Natural killer cell (primary cell): Measurements from ENCODE around the gene ARHGEF6. TPM values are rescaled to one million over a fixed set of nuclear protein-coding genes. Genes with fewer than 3 reads are reported as not detected.

Source experiments
- ATAC-seq, 3 donors: fragments of 150-1000 bp in 2 of 3; fragments of 200-7000 bp in 1 of 3; cut with Tn5 transposase; 1 replicate in 1 of 3; 2 replicates in 2 of 3; pipeline ENCODE4 v1.10.0; 2021; ENCODE audit warnings: mild to moderate bottlenecking in 2 of 3, moderate library complexity in 2 of 3
- DNase-seq, 2 donors: peaks; one replicate each; pipeline versions ENCODE4 v3.0.0 to v3.0.0-alpha.2; 2013 to 2021; ENCODE audit warnings: mixed read lengths in 1 of 2
- H3K27ac ChIP-seq: one replicate; pipeline ENCODE4 v1.5.1; 2013; ENCODE audit warnings: mild to moderate bottlenecking, low read length
- H3K27me3 ChIP-seq: one replicate; pipeline ENCODE4 v1.6.1; 2013; ENCODE audit warnings: low read length; ENCODE audit not compliant: control insufficient read depth, insufficient read depth
- H3K36me3 ChIP-seq: one replicate; pipeline ENCODE4 v1.6.1; 2013; ENCODE audit warnings: low read length; ENCODE audit not compliant: control insufficient read depth, insufficient read depth
- H3K4me1 ChIP-seq: one replicate; pipeline ENCODE4 v1.6.1; 2013; ENCODE audit warnings: low read length; ENCODE audit not compliant: control insufficient read depth, insufficient read depth
- H3K4me3 ChIP-seq: one replicate; pipeline ENCODE4 v1.5.1; 2013; ENCODE audit warnings: low read length
- H3K9me3 ChIP-seq: one replicate; pipeline ENCODE4 v1.6.1; 2013; ENCODE audit warnings: low read length; ENCODE audit not compliant: control insufficient read depth, insufficient read depth
- H3K27ac Mint-ChIP-seq, 2 donors: one replicate each; pipeline ENCODE4 v1.8.0; 2022; ENCODE audit warnings: mild to moderate bottlenecking in 2 of 2, mixed read lengths in 2 of 2, moderate library complexity in 1 of 2
- H3K27me3 Mint-ChIP-seq, 2 donors: one replicate each; pipeline ENCODE4 v1.8.0; 2022; ENCODE audit warnings: low read depth in 2 of 2, mixed read lengths in 2 of 2
- H3K36me3 Mint-ChIP-seq: one replicate; pipeline ENCODE4 v1.8.0; 2022; ENCODE audit warnings: mixed read lengths
- H3K4me1 Mint-ChIP-seq, 2 donors: one replicate each; pipeline ENCODE4 v1.8.0; 2022; ENCODE audit warnings: mixed read lengths in 2 of 2
- H3K4me3 Mint-ChIP-seq: one replicate; pipeline ENCODE4 v1.8.0; 2022; ENCODE audit warnings: mild to moderate bottlenecking, moderate library complexity, mixed read lengths
- H3K9me3 Mint-ChIP-seq, 2 donors: one replicate each; pipeline ENCODE4 v1.8.0; 2022; ENCODE audit warnings: mixed read lengths in 2 of 2
- CTCF ChIP-seq: fragments of 200-600 bp; IDR thresholded peaks from one replicate; pipeline ENCODE4 v1.8.0; 2022; ENCODE audit warnings: antibody characterized with exemption
- WGBS: methylation state at CpG from one replicate; pipeline ENCODE4 v1.1.7; 2013; ENCODE audit warnings: missing lambda C conversion rate; ENCODE audit not compliant: insufficient coverage; 5-methylcytosine and 5-hydroxymethylcytosine counted together
- intact Hi-C: fragments of 100-400 bp; cut with micrococcal nuclease; formaldehyde crosslinking; loops from one replicate; pipeline ENCODE4 v1.14.2; 2022
- total RNA-seq, 4 donors: library from RNA; stranded (reverse); fragments of 120-200 nt in 1 of 4; gene quantifications; one replicate each; pipeline versions ENCODE4 v1.2.3 to v1.2.4, GENCODE V29; 2013 to 2022

The ARHGEF6 gene
- total RNA-seq, 3 donors from 2014 or later (not counting 1 experiment from before 2014, with no cell fraction given) = 55.5 to 78.8 (median 75.7) TPM

GRCh38 chrX:136697156-136697555 lies 83.6 kb downstream of the ARHGEF6 start:
- Mint-ChIP-seq H3K27ac (peak overlapping the region; percentile 27 to 67), H3K9me3 (peaks cover 0 to 6% of the 10 kb centered on the region in 2 donors), H3K4me3 (no peak overlapping the region), H3K4me1 (peaks cover 28 to 32% of the 10 kb centered on the region in 2 donors), H3K36me3 (peaks cover 10% of the 10 kb centered on the region), H3K27me3 (peaks cover 0 to 11% of the 10 kb centered on the region in 2 donors)
- Histone ChIP-seq H3K27me3 (no peaks in the 10 kb centered on the region), H3K4me3 (no peak overlapping the region), H3K36me3 (no peaks in the 10 kb centered on the region), H3K27ac (no peak overlapping the region), H3K4me1 (peaks cover 23% of the 10 kb centered on the region), H3K9me3 (no peaks in the 10 kb centered on the region)
- no peak for TF ChIP-seq CTCF
- ATAC-seq (no peak), DNase-seq (peak in 1 of 2 donors; percentile 45)
- intact Hi-C loops = loop anchor here (10.0 kb wide), 1 partner anchor 202 kb away; the partner anchor contains the start of gene HTATSF1
- 92% methylated on average over 1 of the region's 1 CpG for WGBS

DNA sequence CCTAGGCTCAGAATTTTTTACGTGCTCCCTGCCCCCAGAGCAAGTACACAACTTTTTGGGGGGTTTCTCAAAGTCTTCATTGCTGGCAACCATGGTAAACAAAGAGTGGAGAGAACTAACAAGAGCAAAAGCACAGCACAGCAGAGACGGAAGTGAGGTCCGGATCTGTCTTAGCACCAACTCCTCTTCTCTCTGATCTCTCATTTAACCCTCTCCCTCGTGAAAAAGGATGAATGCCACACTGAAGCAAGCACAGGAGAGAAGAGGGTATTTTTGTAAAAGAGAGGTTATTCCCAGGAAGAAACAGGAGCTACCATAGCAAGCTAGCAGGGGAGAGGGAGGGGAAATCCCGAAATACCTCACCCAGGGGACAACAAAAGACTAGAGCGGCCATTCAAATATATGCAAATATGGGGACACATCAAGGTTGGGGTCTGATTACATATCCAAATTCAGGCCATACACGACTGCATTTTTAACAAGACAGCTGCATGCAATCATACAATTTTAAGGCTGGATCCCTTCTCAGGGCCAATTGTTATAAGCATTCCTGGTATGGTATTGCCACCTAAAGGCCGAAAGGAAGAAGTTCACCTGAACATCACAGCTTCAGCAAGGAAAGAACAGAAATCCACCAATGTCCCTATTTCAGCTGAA lies 86.2 kb downstream of the ARHGEF6 start:
- peak; percentile 65 to 72 (median 69) for ATAC-seq
- Histone ChIP-seq H3K4me3 (no peak overlapping the region), H3K27me3 (no peaks in the 10 kb centered on the region), H3K9me3 (no peaks in the 10 kb centered on the region), H3K4me1 (peaks cover 41% of the 10 kb centered on the region), H3K36me3 (no peaks in the 10 kb centered on the region), H3K27ac (peak overlapping the region; percentile 64)
- Mint-ChIP-seq H3K4me1 (peaks cover 46 to 49% of the 10 kb centered on the region in 2 donors), H3K36me3 (no peaks in the 10 kb centered on the region), H3K4me3 (peak overlapping the region; percentile 50), H3K27me3 (peaks cover 0 to 11% of the 10 kb centered on the region in 2 donors), H3K9me3 (peaks cover 0 to 2% of the 10 kb centered on the region in 2 donors), H3K27ac (peak overlapping the region; percentile 81 to 87)
- 45% methylated on average over 4 of the region's 8 CpGs for WGBS
- peak in 1 of 2 donors; percentile 81 for DNase-seq
- intact Hi-C loops = loop anchor here (1.0 to 10.0 kb wide), 4 partner anchors 57 to 200 kb away; partner anchors contain the start of gene HTATSF1
- peak; percentile 65 for TF ChIP-seq CTCF

GRCh38 chrX:136692271-136692670 lies 88.5 kb downstream of the ARHGEF6 start:
- TF ChIP-seq CTCF = no peak
- no peaks in the 10 kb centered on the region for H3K36me3 Mint-ChIP-seq
- peak overlapping the region; percentile 63 to 85 for H3K27ac Mint-ChIP-seq
- peaks cover 0 to 11% of the 10 kb centered on the region in 2 donors for H3K27me3 Mint-ChIP-seq
- Histone ChIP-seq H3K27me3 (no peaks in the 10 kb centered on the region), H3K27ac (no peak overlapping the region), H3K36me3 (peaks cover 6% of the 10 kb centered on the region), H3K9me3 (no peaks in the 10 kb centered on the region), H3K4me1 (peaks cover 52% of the 10 kb centered on the region), H3K4me3 (no peak overlapping the region)
- no peak for DNase-seq
- H3K4me3 Mint-ChIP-seq = no peak overlapping the region
- 96% methylated on average over 4 of the region's 4 CpGs for WGBS
- H3K4me1 Mint-ChIP-seq = peaks cover 50 to 56% of the 10 kb centered on the region in 2 donors
- H3K9me3 Mint-ChIP-seq = no peaks in the 10 kb centered on the region
- ATAC-seq = no peak
- intact Hi-C loops = loop anchor here (5.0 to 10.0 kb wide), 3 partner anchors 55 to 197 kb away; partner anchors contain the start of gene HTATSF1
